Heart right ventricle (tissue), 16 donors: Measurements from ENCODE around the gene ASMTL. TPM values are rescaled to one million over a fixed set of nuclear protein-coding genes. Genes with fewer than 3 reads are reported as not detected.

Experiments used
- ATAC-seq, 8 donors: fragments of 200-7000 bp; cut with Tn5 transposase; one replicate each; pipeline ENCODE4 v1.9.1; 2020; ENCODE audit warnings: mild to moderate bottlenecking in 8 of 8, moderate library complexity in 8 of 8, moderate number of reproducible peaks in 1 of 8
- DNase-seq, 2 donors: peaks; one replicate each; pipeline ENCODE4 v3.0.0-alpha.2; 2020
- H3K27ac ChIP-seq, 10 donors: fragments of 200-600 bp; sonication (generic) in 2 of 10; one replicate each; pipeline versions ENCODE4 v1.5.0 to v1.8.0; 2020 to 2022; ENCODE audit warnings: mild to moderate bottlenecking in 3 of 10
- H3K27me3 ChIP-seq, 7 donors: fragments of 200-600 bp; one replicate each; pipeline ENCODE4 v1.8.0; 2021 to 2022; ENCODE audit warnings: mild to moderate bottlenecking in 2 of 7
- H3K36me3 ChIP-seq, 9 donors: fragments of 200-600 bp; sonication (generic) in 1 of 9; one replicate each; pipeline versions ENCODE4 v1.5.0 to v1.8.0; 2020 to 2022; ENCODE audit warnings: mild to moderate bottlenecking in 2 of 9
- H3K4me1 ChIP-seq, 9 donors: fragments of 200-600 bp; sonication (generic) in 1 of 9; one replicate each; pipeline versions ENCODE4 v1.5.0 to v1.8.0; 2020 to 2022; ENCODE audit warnings: mild to moderate bottlenecking in 4 of 9
- H3K4me3 ChIP-seq, 10 donors: fragments of 200-600 bp; sonication (generic) in 2 of 10; one replicate each; pipeline versions ENCODE4 v1.5.0 to v1.8.0; 2020 to 2022; ENCODE audit warnings: mild to moderate bottlenecking in 7 of 10, moderate library complexity in 2 of 10
- H3K9me3 ChIP-seq, 11 donors: fragments of 200-600 bp in 10 of 11; sonication (generic) in 2 of 11; one replicate each; pipeline versions ENCODE4 v1.5.0 to v1.8.0; 2013 to 2022; ENCODE audit warnings: mild to moderate bottlenecking in 2 of 11, control low read depth in 1 of 11, moderate library complexity in 1 of 11
- CTCF ChIP-seq, 9 donors: fragments of 200-600 bp; sonication (generic) in 2 of 9; IDR thresholded peaks; one replicate each; pipeline versions ENCODE4 v1.5.0 to v1.8.0; 2021 to 2022; ENCODE audit warnings: antibody characterized with exemption in 9 of 9, mild to moderate bottlenecking in 5 of 9, moderate library complexity in 1 of 9
- WGBS, 2 donors: extraction: QIAGEN DNeasy Blood & Tissue Kit; methylation state at CpG; one replicate each; pipeline ENCODE4 v1.1.7; 2013; ENCODE audit warnings: inconsistent platforms in 1 of 2; 5-methylcytosine and 5-hydroxymethylcytosine counted together
- intact Hi-C, 10 donors: fragments of 100-400 bp; cut with DNase I; formaldehyde crosslinking; loops; one replicate each; pipeline versions ENCODE4 v1.11.1 to v1.14.2; 2022
- polyA plus RNA-seq, 2 donors: library from polyadenylated mRNA; stranded (reverse); fragments of 200-250 nt; gene quantifications; one replicate each; pipeline ENCODE4 v1.2.3, GENCODE V29; 2013
- total RNA-seq, 10 donors: library from RNA; stranded (reverse); fragmentation: NEBNext Ultra II Directional in 3 of 10; extraction: Animal tissue kit (Norgen Biotek cat#: 25700) in 3 of 10; gene quantifications; one replicate each; pipeline versions ENCODE4 v1.2.1 to v1.2.4, GENCODE V29; 2021 to 2023
- donor health status: Arrhythmogenic right ventricular cardiomyopathy.
- donor health status: ischemic (EF 13 %, LVEDD 7.1; RV severe dilation, severe dysfunction).
- donor health status: healthy with polysubstance abuse.
- donor health status: DM: no; HTN: yes; CAD: no.
- donor health status: DM: no; HTN: no; CAD: no.
- donor health status: ischemic (EF 25% LVEDD 6.9; RV normal size, moderate dysfunction).
- donor health status: ischemic (EF 25% LVEDD 5.7; RV mildly dilated, moderate dysfunction).
- donor health status: healthy.
- donor health status: DM: yes; HTN: yes; CAD: no.
- donor health status: Ischemic cardiomyopathy.
- donor health status: ischemic (EF 35%, LVEDD 5.7; RV mildly dilated, moderate dysfunction).
- donor health status: nonischemic (EF 11% LVEDD 7.7; RV severe dilation, severe dysfunction).
- donor health status: DM: yes; HTN: yes; CAD: no.
- donor health status: PGD.
- donor health status: ischemic (EF 29% LVEDD 5.4; RV normal size, mild dysfunction).
- donor health status: nonischemic (EF 23%, LVEDD 6.1; RV moderate dilation, normal function).

Gene ASMTL
- total and polyA plus RNA-seq, 12 donors: 16.6 to 50.6 (median 38.3) TPM

- no peak overlapping the region for H3K27ac ChIP-seq
- no peak for DNase-seq
Measured at GRCh38 chrX:1388651-1389050, 64.1 kb downstream of the ASMTL start.

GRCh38 chrX:1387141-1387776 is 65.5 kb downstream of the ASMTL start:
- no peak for DNase-seq
- H3K4me3 ChIP-seq: no peak overlapping the region
- no peaks in the 10 kb centered on the region for H3K9me3 ChIP-seq
- WGBS, 2 donors: 90 to 94% methylated on average over 43 of the region's 43 CpGs
- ATAC-seq: no peak
- no peak for TF ChIP-seq CTCF (IDR thresholded peaks at IDR 0.05)
- peaks cover 18 to 48% (median 35%) of the 10 kb centered on the region in 9 donors for H3K4me1 ChIP-seq
- H3K27ac ChIP-seq: peak overlapping the region in 4 of 10 donors; percentile 10 to 31 (median 14)
- H3K36me3 ChIP-seq: peaks cover 5 to 88% (median 55%) of the 10 kb centered on the region in 9 donors
- H3K27me3 ChIP-seq: no peaks in the 10 kb centered on the region
- intact Hi-C loops: no loop called here

More at GRCh38 chrX:1388651-1389050, 64.1 kb downstream of the ASMTL start:
- ATAC-seq: no peak
- WGBS, 2 donors: 69 to 76% methylated on average over 4 of the region's 4 CpGs
- peaks cover 5 to 76% (median 55%) of the 10 kb centered on the region in 9 donors for H3K36me3 ChIP-seq
- H3K27me3 ChIP-seq: no peaks in the 10 kb centered on the region
- peak overlapping the region in 1 of 10 donors; percentile 12 for H3K4me3 ChIP-seq
- H3K4me1 ChIP-seq: peaks cover 18 to 49% (median 39%) of the 10 kb centered on the region in 9 donors
- no peak for TF ChIP-seq CTCF (IDR thresholded peaks at IDR 0.05)
- intact Hi-C loops: no loop called here
- no peaks in the 10 kb centered on the region for H3K9me3 ChIP-seq

- DNase-seq: no peak
- intact Hi-C loops: no loop called here
- H3K9me3 ChIP-seq: no peaks in the 10 kb centered on the region
- H3K36me3 ChIP-seq: peaks cover 5 to 93% (median 55%) of the 10 kb centered on the region in 9 donors
- H3K27ac ChIP-seq: no peak overlapping the region
- TF ChIP-seq CTCF (IDR thresholded peaks at IDR 0.05): no peak
- peaks cover 18 to 48% (median 33%) of the 10 kb centered on the region in 9 donors for H3K4me1 ChIP-seq
- H3K27me3 ChIP-seq: no peaks in the 10 kb centered on the region
- WGBS, 2 donors: 93% methylated on average over 41 of the region's 41 CpGs
- no peak for ATAC-seq
- no peak overlapping the region for H3K4me3 ChIP-seq
Measured at GRCh38 chrX:1386338-1387127, 66.2 kb downstream of the ASMTL start.

- Histone ChIP-seq H3K4me1 (peaks cover 18 to 40% (median 29%) of the 10 kb centered on the region in 9 donors), H3K36me3 (peaks cover 5 to 93% (median 55%) of the 10 kb centered on the region in 9 donors), H3K27me3 (no peaks in the 10 kb centered on the region), H3K4me3 (no peak overlapping the region), H3K9me3 (no peaks in the 10 kb centered on the region), H3K27ac (no peak overlapping the region)
- ATAC-seq (peak in 3 of 8 donors; percentile 1 to 3 (median 1)), DNase-seq (no peak)
- 90 to 92% methylated on average over 36 of the region's 36 CpGs for WGBS, 2 donors
- intact Hi-C loops: no loop called here
- no peak for TF ChIP-seq CTCF (IDR thresholded peaks at IDR 0.05)
Measured at GRCh38 chrX:1385253-1386223, 67.2 kb downstream of the ASMTL start.
